T1000 (cell line): ENCODE results near the gene PNMA6E.

Experiments used
- DNase-seq: peaks from one replicate; lab custom pipeline; 2025; ENCODE audit warnings: mixed read lengths; lab: John Stamatoyannopoulos, UW

PNMA6E gene

GRCh38 chrX:153351981-153352380 lies 49.2 kb downstream of the PNMA6E start:
- DNase-seq: no peak

GRCh38 chrX:153349952-153350351 lies 51.2 kb downstream of the PNMA6E start:
- DNase-seq: no peak

GRCh38 chrX:153348421-153348820 lies 52.7 kb downstream of the PNMA6E start:
- DNase-seq: no peak

GRCh38 chrX:153347530-153347929 lies 53.6 kb downstream of the PNMA6E start:
- no peak for DNase-seq
